Measurements from ENCODE around the gene FGD3.

The FGD3 gene

GRCh38 chr9:92971121-92971520 lies 23.8 kb downstream of the FGD3 start:
- no peak for DNase-seq (ENCODE audit: low read depth)
- TF ChIP-seq CTCF (conservative IDR thresholded peaks at IDR 0.05; ENCODE audit: low read depth, low read length) = no peak
- no peak overlapping the region for H3K4me3 ChIP-seq (ENCODE audit: low read length)

GRCh38 chr9:92971776-92972175 lies 24.5 kb downstream of the FGD3 start:
- TF ChIP-seq CTCF (conservative IDR thresholded peaks at IDR 0.05; ENCODE audit: low read depth, low read length) = no peak
- no peak for DNase-seq (ENCODE audit: low read depth)
- no peak overlapping the region for H3K4me3 ChIP-seq (ENCODE audit: low read length)

GRCh38 chr9:92973700-92974099 lies 26.4 kb downstream of the FGD3 start:
- no peak overlapping the region for H3K4me3 ChIP-seq (ENCODE audit: low read length)
- no peak for DNase-seq (ENCODE audit: low read depth)

GRCh38 chr9:92974161-92974661 lies 26.9 kb downstream of the FGD3 start:
- TF ChIP-seq CTCF (conservative IDR thresholded peaks at IDR 0.05; ENCODE audit: low read depth, low read length) = no peak
- DNase-seq (ENCODE audit: low read depth) = peak; percentile 22
- no peak overlapping the region for H3K4me3 ChIP-seq (ENCODE audit: low read length)

More at GRCh38 chr9:92973700-92974099, 26.4 kb downstream of the FGD3 start:
- TF ChIP-seq CTCF (conservative IDR thresholded peaks at IDR 0.05; ENCODE audit: low read depth, low read length) = no peak

- no peak overlapping the region for H3K4me3 ChIP-seq (ENCODE audit: low read length)
- TF ChIP-seq CTCF (conservative IDR thresholded peaks at IDR 0.05; ENCODE audit: low read depth, low read length) = no peak
- DNase-seq (ENCODE audit: low read depth) = no peak
Measured at GRCh38 chr9:92974761-92975755, 27.7 kb downstream of the FGD3 start.

- no peak for DNase-seq (ENCODE audit: low read depth)
- H3K4me3 ChIP-seq (ENCODE audit: low read length) = no peak overlapping the region
- TF ChIP-seq CTCF (conservative IDR thresholded peaks at IDR 0.05; ENCODE audit: low read depth, low read length) = no peak
Measured at GRCh38 chr9:92976431-92976830, 29.1 kb downstream of the FGD3 start.

GRCh38 chr9:92977279-92977678 lies 30.0 kb downstream of the FGD3 start:
- TF ChIP-seq CTCF (conservative IDR thresholded peaks at IDR 0.05; ENCODE audit: low read depth, low read length) = no peak
- no peak for DNase-seq (ENCODE audit: low read depth)
- H3K4me3 ChIP-seq (ENCODE audit: low read length) = no peak overlapping the region

Data from retinal pigment epithelial cell (primary cell).